Breast epithelium (tissue), 4 donors: ENCODE data around the gene SAMD3. TPM values are rescaled to one million over a fixed set of nuclear protein-coding genes. Genes with fewer than 3 reads are reported as not detected.
"Not testable (repeated sequence)": the region's sequence is repeated elsewhere in the genome, so short reads cannot be mapped to it uniquely, and the experiment has no call there.

Source experiments
- DNase-seq, 2 donors: peaks; one replicate each; pipeline ENCODE4 v3.0.0-alpha.2; 2019; ENCODE audit warnings: low spot score in 2 of 2
- H3K27ac ChIP-seq, 2 donors: fragments of 200-600 bp; sonication (generic) in 1 of 2; one replicate each; pipeline ENCODE4 v1.5.1; 2016 to 2019; ENCODE audit warnings: mild to moderate bottlenecking in 1 of 2
- H3K27me3 ChIP-seq, 2 donors: fragments of 200-600 bp; sonication (generic) in 1 of 2; one replicate each; pipeline versions ENCODE4 v1.5.1 to v1.6.0; 2017 to 2019; ENCODE audit warnings: control low read depth in 1 of 2, mild to moderate bottlenecking in 1 of 2
- H3K36me3 ChIP-seq: fragments of 200-600 bp; one replicate; pipeline ENCODE4 v1.5.1; 2019
- H3K4me1 ChIP-seq, 2 donors: fragments of 200-600 bp; sonication (generic); one replicate each; pipeline ENCODE4 v1.5.1; 2016 to 2019; ENCODE audit warnings: control low read depth in 1 of 2
- H3K4me3 ChIP-seq, 3 donors: fragments of 200-600 bp; sonication (generic); 1 replicate in 2 of 3; 2 replicates in 1 of 3; pipeline ENCODE4 v1.5.1; 2016 to 2019; ENCODE audit warnings: mild to moderate bottlenecking in 3 of 3, moderate library complexity in 2 of 3
- H3K9me3 ChIP-seq, 2 donors: fragments of 200-600 bp; sonication (generic) in 1 of 2; one replicate each; pipeline ENCODE4 v1.5.1; 2016 to 2019; ENCODE audit warnings: control low read depth in 1 of 2
- POLR2A ChIP-seq: fragments of 450-650 bp; IDR thresholded peaks from one replicate; pipeline ENCODE4 v1.6.1; 2016; ENCODE audit warnings: antibody characterized with exemption, mild to moderate bottlenecking, moderate library complexity
- POLR2AphosphoS5 ChIP-seq, 3 donors: sonication (generic); formaldehyde crosslinking; IDR thresholded peaks; one replicate each; pipeline ENCODE4 v1.6.1; 2017; ENCODE audit warnings: antibody characterized with exemption in 3 of 3
- intact Hi-C: fragments of 100-400 bp; cut with DNase I; formaldehyde crosslinking; loops from one replicate; pipeline ENCODE4 v1.15.1; 2023; ENCODE audit warnings: low total_unique reads
- total RNA-seq, 3 donors: library from RNA; depleted of rRNA; stranded (reverse); fragments of >200 nt; gene quantifications; one replicate each; pipeline ENCODE4 v1.1.0, GENCODE V29; 2016
- TF ChIP-seq, protein P1 (sequence below), 3 donors: fragments of 450-650 bp; IDR thresholded peaks; one replicate each; pipeline ENCODE4 v1.5.1; 2016 to 2017; ENCODE audit warnings: antibody characterized with exemption in 3 of 3, mild to moderate bottlenecking in 3 of 3, moderate library complexity in 3 of 3

SAMD3 gene
- total RNA-seq, 3 donors from 2014 or later, result 0.33 to 2.1 (median 1.2) TPM

DNA sequence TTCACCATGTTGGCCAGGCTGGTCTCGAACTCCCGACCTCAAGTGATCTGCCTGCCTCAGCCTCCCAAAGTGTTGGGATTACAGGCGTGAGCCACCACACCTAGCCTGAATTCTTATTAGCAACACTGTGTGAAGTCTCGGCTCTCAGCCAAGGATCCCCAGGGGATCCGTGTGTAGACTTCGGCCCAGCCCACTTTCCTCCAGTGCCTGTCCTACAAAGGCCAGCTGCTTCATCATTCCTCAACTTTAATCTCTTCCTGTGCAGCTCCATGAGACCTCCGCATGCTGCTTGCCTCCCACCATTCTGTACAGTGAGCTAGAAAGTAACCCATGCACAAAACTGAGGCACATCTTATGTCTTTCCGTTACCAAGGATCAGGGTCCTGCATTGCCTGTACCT is 71.8 kb downstream of the SAMD3 start:
- intact Hi-C loops, result no loop called here
- DNase-seq, result no peak
- H3K27ac ChIP-seq, result no peak overlapping the region
- H3K4me3 ChIP-seq, result no peak overlapping the region
- TF ChIP-seq POLR2AphosphoS5 (IDR thresholded peaks at IDR 0.05) (no peak), POLR2A (no peak)
- TF ChIP-seq, protein P1, sequence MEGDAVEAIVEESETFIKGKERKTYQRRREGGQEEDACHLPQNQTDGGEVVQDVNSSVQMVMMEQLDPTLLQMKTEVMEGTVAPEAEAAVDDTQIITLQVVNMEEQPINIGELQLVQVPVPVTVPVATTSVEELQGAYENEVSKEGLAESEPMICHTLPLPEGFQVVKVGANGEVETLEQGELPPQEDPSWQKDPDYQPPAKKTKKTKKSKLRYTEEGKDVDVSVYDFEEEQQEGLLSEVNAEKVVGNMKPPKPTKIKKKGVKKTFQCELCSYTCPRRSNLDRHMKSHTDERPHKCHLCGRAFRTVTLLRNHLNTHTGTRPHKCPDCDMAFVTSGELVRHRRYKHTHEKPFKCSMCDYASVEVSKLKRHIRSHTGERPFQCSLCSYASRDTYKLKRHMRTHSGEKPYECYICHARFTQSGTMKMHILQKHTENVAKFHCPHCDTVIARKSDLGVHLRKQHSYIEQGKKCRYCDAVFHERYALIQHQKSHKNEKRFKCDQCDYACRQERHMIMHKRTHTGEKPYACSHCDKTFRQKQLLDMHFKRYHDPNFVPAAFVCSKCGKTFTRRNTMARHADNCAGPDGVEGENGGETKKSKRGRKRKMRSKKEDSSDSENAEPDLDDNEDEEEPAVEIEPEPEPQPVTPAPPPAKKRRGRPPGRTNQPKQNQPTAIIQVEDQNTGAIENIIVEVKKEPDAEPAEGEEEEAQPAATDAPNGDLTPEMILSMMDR (IDR thresholded peaks at IDR 0.05), result no peak
- H3K36me3 ChIP-seq, result no peaks in the 10 kb centered on the region
- H3K9me3 ChIP-seq, result no peaks in the 10 kb centered on the region
- H3K4me1 ChIP-seq, result no peaks in the 10 kb centered on the region
- H3K27me3 ChIP-seq, result no peaks in the 10 kb centered on the region

- H3K27me3 ChIP-seq, H3K36me3 ChIP-seq, H3K9me3 ChIP-seq, H3K4me1 ChIP-seq, H3K27ac ChIP-seq, DNase-seq, H3K4me3 ChIP-seq, intact Hi-C loops: not testable (repeated sequence)
Measured at GRCh38 chr6:130149016-130149415, 73.7 kb downstream of the SAMD3 start.

DNA sequence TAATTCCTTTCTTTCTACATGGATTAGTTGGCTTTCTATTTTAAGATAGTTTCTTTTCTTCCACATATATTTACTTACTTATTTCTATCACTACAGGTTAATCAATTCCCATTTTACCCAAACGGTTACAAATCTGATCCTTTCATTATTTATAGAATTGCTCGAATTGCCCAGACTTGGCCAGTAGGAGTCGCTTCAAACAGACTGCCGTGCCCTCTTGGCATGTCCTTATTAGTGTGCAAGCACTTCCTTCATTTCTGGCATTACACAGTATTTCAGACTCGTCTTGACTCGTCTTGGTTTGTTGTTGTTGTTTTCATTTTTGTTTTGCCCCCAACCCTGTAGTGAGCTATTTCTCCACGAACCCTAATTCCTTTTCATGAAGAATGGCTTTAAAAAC is 74.6 kb downstream of the SAMD3 start:
- intact Hi-C loops, result no loop called here

GRCh38 chr6:130147111-130147510 is 75.6 kb downstream of the SAMD3 start:
- intact Hi-C loops, result no loop called here
- Histone ChIP-seq H3K9me3 (no peaks in the 10 kb centered on the region), H3K27me3 (no peaks in the 10 kb centered on the region), H3K36me3 (no peaks in the 10 kb centered on the region), H3K4me3 (no peak overlapping the region), H3K27ac (no peak overlapping the region), H3K4me1 (no peaks in the 10 kb centered on the region)
- no peak for DNase-seq
- no peak for TF ChIP-seq POLR2A
- no peak for TF ChIP-seq POLR2AphosphoS5 (IDR thresholded peaks at IDR 0.05)
- TF ChIP-seq, protein P1 (IDR thresholded peaks at IDR 0.05), result no peak

More for the DNA sequence above, 74.6 kb downstream of the SAMD3 start:
- Histone ChIP-seq H3K4me3 (no peak overlapping the region), H3K9me3 (no peaks in the 10 kb centered on the region), H3K27ac (no peak overlapping the region), H3K36me3 (no peaks in the 10 kb centered on the region), H3K4me1 (no peaks in the 10 kb centered on the region), H3K27me3 (no peaks in the 10 kb centered on the region)
- DNase-seq, result no peak
- no peak for TF ChIP-seq POLR2A
- TF ChIP-seq, protein P1 (IDR thresholded peaks at IDR 0.05), result no peak
- TF ChIP-seq POLR2AphosphoS5 (IDR thresholded peaks at IDR 0.05), result no peak

DNA sequence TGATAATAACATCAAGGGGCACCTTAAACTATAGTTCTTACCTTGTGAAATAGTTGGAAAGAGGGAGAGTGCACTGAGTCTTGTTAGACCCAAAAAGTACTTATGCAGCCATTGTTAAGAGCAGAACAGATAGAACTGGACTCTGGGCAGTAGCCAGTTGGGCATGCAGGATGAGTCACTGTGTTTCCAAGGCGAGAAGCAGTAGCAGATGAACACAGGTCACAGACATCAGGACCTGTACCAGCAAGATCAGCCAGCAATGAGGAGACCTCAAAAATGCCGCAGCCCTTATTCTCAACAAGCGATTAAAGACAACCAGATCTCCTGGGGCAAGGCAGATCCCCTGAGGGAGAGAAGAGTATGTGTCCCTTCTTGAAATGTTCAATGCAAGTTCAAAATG is 79.0 kb downstream of the SAMD3 start:
- TF ChIP-seq, protein P1 (IDR thresholded peaks at IDR 0.05), result no peak
- TF ChIP-seq POLR2AphosphoS5 (IDR thresholded peaks at IDR 0.05) (no peak), POLR2A (no peak)
- DNase-seq, result no peak
- Histone ChIP-seq H3K36me3 (no peaks in the 10 kb centered on the region), H3K27me3 (no peaks in the 10 kb centered on the region), H3K4me3 (no peak overlapping the region), H3K4me1 (no peaks in the 10 kb centered on the region), H3K27ac (no peak overlapping the region), H3K9me3 (no peaks in the 10 kb centered on the region)
- intact Hi-C loops, result no loop called here

- H3K27me3 ChIP-seq, result no peaks in the 10 kb centered on the region
- intact Hi-C loops, result no loop called here
- DNase-seq, result no peak
- H3K4me3 ChIP-seq, result no peak overlapping the region
- TF ChIP-seq POLR2A (no peak), POLR2AphosphoS5 (IDR thresholded peaks at IDR 0.05) (no peak)
- TF ChIP-seq, protein P1 (IDR thresholded peaks at IDR 0.05), result no peak
- H3K36me3 ChIP-seq, result no peaks in the 10 kb centered on the region
- H3K4me1 ChIP-seq, result no peaks in the 10 kb centered on the region
- H3K9me3 ChIP-seq, result no peaks in the 10 kb centered on the region
- no peak overlapping the region for H3K27ac ChIP-seq
Measured at GRCh38 chr6:130140084-130140483, 82.7 kb downstream of the SAMD3 start.
